ENCODE results near the gene GLS. TPM values are rescaled to one million over a fixed set of nuclear protein-coding genes. Genes with fewer than 3 reads are reported as not detected.

The GLS gene
- total and polyA plus RNA-seq, 4 donors: 31.1 to 318 (median 104) TPM

DNA sequence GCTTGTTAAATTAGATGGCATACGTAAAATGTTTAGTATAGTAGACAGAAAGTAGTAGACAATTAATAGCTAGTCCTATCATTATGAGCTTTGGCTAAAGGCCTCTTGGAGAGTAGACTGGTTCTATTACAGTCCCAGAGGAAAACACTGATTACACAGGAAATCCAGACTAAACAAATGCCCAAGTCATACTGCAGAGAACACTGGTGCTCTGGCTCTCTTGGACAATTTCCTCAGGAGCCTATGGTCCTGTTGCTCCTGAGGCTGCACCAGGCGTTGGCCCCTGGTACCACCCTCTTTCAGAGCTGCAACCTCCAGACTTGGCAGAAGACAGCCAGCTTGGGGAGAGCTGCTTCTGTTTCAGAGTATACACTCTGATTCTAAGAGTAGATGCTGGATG lies 91.6 kb downstream of the GLS start:
- H3K9ac ChIP-seq (ENCODE audit: insufficient read depth in 1 of 2, low read length in 2 of 2): no peak overlapping the region
- H3K27ac ChIP-seq (ENCODE audit: low read depth in 1 of 2, low read length in 1 of 2): no peak overlapping the region
- peaks cover 0 to 10% (median 8%) of the 10 kb centered on the region in 5 donors for H3K4me1 ChIP-seq (ENCODE audit: control insufficient read depth in 5 of 5, insufficient read depth in 5 of 5, low read length in 5 of 5)
- no peak overlapping the region for H3K4me3 ChIP-seq
- no peaks in the 10 kb centered on the region for H3K9me3 ChIP-seq (ENCODE audit: control insufficient read depth in 4 of 4, insufficient read depth in 3 of 4, low read length in 3 of 4)
- H3K27me3 ChIP-seq (ENCODE audit: control insufficient read depth in 3 of 3, insufficient read depth in 3 of 3, low read length in 2 of 3): no peaks in the 10 kb centered on the region
- DNase-seq (peak in 1 of 3 donors; percentile 23), ATAC-seq (ENCODE audit: insufficient read depth, low FRiP score) (no peak)
- peaks cover 36 to 56% (median 48%) of the 10 kb centered on the region in 4 donors for H3K36me3 ChIP-seq (ENCODE audit: control insufficient read depth in 4 of 4, insufficient read depth in 4 of 4, low read length in 4 of 4)
- 73 to 79% methylated on average over 2 of the region's 2 CpGs for WGBS, 2 donors
- TF ChIP-seq, protein P1, sequence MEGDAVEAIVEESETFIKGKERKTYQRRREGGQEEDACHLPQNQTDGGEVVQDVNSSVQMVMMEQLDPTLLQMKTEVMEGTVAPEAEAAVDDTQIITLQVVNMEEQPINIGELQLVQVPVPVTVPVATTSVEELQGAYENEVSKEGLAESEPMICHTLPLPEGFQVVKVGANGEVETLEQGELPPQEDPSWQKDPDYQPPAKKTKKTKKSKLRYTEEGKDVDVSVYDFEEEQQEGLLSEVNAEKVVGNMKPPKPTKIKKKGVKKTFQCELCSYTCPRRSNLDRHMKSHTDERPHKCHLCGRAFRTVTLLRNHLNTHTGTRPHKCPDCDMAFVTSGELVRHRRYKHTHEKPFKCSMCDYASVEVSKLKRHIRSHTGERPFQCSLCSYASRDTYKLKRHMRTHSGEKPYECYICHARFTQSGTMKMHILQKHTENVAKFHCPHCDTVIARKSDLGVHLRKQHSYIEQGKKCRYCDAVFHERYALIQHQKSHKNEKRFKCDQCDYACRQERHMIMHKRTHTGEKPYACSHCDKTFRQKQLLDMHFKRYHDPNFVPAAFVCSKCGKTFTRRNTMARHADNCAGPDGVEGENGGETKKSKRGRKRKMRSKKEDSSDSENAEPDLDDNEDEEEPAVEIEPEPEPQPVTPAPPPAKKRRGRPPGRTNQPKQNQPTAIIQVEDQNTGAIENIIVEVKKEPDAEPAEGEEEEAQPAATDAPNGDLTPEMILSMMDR (IDR thresholded peaks at IDR 0.05; ENCODE audit: control extremely low read depth, extremely low read depth): no peak

DNA sequence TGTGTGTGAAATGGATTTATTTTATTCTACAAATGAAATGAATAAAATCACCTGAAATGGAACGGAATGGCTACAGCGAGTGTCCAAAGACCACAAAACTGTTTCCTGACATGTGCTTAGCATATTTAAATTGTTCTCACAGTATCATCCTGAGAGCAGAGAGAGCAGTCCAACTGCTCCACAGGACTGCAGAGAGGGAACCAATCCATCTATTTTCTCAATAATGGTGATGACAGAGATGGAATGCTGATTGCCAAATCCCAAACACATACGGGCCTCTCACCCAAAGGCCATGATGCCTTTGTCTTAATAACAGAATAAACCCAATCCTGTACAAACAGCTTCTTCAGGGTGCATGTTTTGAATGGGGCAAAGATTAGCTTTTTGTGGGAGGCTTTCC lies 92.2 kb downstream of the GLS start:
- H3K27ac ChIP-seq (ENCODE audit: low read depth in 1 of 2, low read length in 1 of 2): no peak overlapping the region
- DNase-seq: no peak

DNA sequence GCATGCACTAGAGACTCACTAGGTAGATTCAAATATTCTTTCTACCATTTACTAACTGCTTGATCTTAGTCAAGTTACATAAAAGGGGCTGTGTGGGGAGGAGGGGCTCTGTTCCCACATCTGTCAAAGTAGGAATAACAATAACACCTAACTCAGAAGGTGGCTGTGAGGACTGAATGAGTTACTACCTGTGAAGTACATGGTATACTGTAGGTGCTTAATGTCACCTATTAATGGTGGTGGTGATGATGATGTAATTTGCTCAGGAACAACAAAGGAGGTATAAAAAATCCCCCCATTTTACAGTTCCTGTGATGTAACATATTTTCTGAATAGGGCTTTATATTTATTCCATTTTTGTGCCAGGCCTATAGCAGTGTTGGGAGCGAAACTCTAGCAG lies 92.6 kb downstream of the GLS start:
- no peak overlapping the region for H3K27ac ChIP-seq (ENCODE audit: low read depth in 1 of 2, low read length in 1 of 2)
- H3K27me3 ChIP-seq (ENCODE audit: control insufficient read depth in 3 of 3, insufficient read depth in 3 of 3, low read length in 2 of 3): no peaks in the 10 kb centered on the region
- 97 to 100% methylated on average over 1 of the region's 1 CpG for WGBS, 2 donors
- no peak overlapping the region for H3K4me3 ChIP-seq
- TF ChIP-seq, protein P1 (IDR thresholded peaks at IDR 0.05; ENCODE audit: control extremely low read depth, extremely low read depth): no peak
- ATAC-seq (ENCODE audit: insufficient read depth, low FRiP score) (no peak), DNase-seq (no peak)
- H3K9me3 ChIP-seq (ENCODE audit: control insufficient read depth in 4 of 4, insufficient read depth in 3 of 4, low read length in 3 of 4): no peaks in the 10 kb centered on the region
- peaks cover 0 to 10% (median 8%) of the 10 kb centered on the region in 5 donors for H3K4me1 ChIP-seq (ENCODE audit: control insufficient read depth in 5 of 5, insufficient read depth in 5 of 5, low read length in 5 of 5)
- no peak overlapping the region for H3K9ac ChIP-seq (ENCODE audit: insufficient read depth in 1 of 2, low read length in 2 of 2)
- H3K36me3 ChIP-seq (ENCODE audit: control insufficient read depth in 4 of 4, insufficient read depth in 4 of 4, low read length in 4 of 4): peaks cover 42 to 59% (median 52%) of the 10 kb centered on the region in 4 donors

More for the DNA sequence above, 92.2 kb downstream of the GLS start:
- 75 to 79% methylated on average over 3 of the region's 3 CpGs for WGBS, 2 donors
- ATAC-seq (ENCODE audit: insufficient read depth, low FRiP score): no peak
- Histone ChIP-seq H3K9me3 (ENCODE audit: control insufficient read depth in 4 of 4, insufficient read depth in 3 of 4, low read length in 3 of 4) (no peaks in the 10 kb centered on the region), H3K36me3 (ENCODE audit: control insufficient read depth in 4 of 4, insufficient read depth in 4 of 4, low read length in 4 of 4) (peaks cover 39 to 60% (median 50%) of the 10 kb centered on the region in 4 donors), H3K27me3 (ENCODE audit: control insufficient read depth in 3 of 3, insufficient read depth in 3 of 3, low read length in 2 of 3) (no peaks in the 10 kb centered on the region), H3K9ac (ENCODE audit: insufficient read depth in 1 of 2, low read length in 2 of 2) (no peak overlapping the region), H3K4me3 (no peak overlapping the region), H3K4me1 (ENCODE audit: control insufficient read depth in 5 of 5, insufficient read depth in 5 of 5, low read length in 5 of 5) (peaks cover 0 to 10% (median 8%) of the 10 kb centered on the region in 5 donors)
- TF ChIP-seq, protein P1 (IDR thresholded peaks at IDR 0.05; ENCODE audit: control extremely low read depth, extremely low read depth): no peak

Data from lung (tissue), 12 donors.